Fibroblast of mammary gland (primary cell): ENCODE results near the gene CSNK1D.

ENCODE experiments used
- DNase-seq: peaks from one replicate; pipeline ENCODE4 v3.0.0-alpha.2; 2010; ENCODE audit warnings: low read depth
- H3K4me3 ChIP-seq: 2 replicates; pipeline ENCODE4 v1.5.1; 2011; ENCODE audit warnings: low read depth, mild to moderate bottlenecking, low read length, moderate library complexity; ENCODE audit not compliant: control insufficient read depth
- CTCF ChIP-seq: conservative IDR thresholded peaks from 2 replicates; pipeline ENCODE4 v1.5.1; 2011; ENCODE audit warnings: low read depth, low read length, inconsistent platforms; ENCODE audit not compliant: control insufficient read depth, insufficient read depth

The CSNK1D gene

DNA sequence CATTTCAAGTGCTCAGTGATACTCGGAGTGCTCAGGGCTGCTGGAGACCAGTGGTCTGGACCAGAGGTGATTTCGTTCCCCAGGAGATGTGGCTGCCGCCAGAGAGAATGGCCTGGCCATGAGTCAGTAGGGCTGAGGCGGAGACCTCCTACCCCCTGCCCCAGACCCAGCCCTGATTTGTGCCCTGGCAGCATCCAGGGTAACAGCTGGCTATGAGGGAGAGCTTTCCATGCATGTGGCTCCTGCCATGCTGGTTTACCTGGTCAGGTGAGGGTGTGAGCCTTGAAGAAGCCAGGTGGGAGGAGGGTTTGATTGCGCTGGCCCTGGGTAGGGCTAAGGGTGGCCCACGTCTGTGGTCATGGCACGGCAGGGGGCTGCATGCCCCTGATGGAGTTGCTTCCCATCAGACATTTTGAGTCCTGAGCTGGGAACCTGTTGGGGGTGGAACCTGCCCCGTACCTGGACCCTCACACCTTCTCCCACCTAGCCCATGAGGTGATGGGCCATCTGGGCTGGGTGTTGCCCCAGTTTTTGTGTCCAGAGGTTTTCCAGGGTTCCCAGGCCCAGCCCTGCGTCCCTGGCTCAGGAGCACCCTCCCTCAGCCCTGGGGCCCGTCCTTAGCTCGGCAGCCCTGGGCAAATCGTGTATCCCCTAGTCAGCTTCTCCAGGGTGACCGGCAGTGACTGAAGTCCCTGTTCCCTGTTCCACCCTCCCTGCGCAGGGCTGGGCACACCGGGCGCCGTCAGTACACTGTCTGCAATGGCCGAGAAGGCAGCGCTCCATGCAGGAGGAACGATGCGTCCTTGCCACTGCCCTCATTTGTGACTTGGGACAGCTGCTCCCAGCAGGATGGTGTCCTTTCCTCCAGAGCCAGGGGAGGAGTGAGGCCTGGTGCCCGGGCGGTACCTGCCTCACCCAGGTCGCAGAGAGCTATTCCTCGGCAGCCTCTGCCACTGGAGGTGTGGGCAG is 9.0 kb upstream of the CSNK1D start:
- DNase-seq: no peak
- no peak for TF ChIP-seq CTCF
- no peak overlapping the region for H3K4me3 ChIP-seq

- DNase-seq: peak; percentile 58
- TF ChIP-seq CTCF: no peak
- H3K4me3 ChIP-seq: no peak overlapping the region
Observed at GRCh38 chr17:82281502-82282238, 8.2 kb upstream of the CSNK1D start.

DNA sequence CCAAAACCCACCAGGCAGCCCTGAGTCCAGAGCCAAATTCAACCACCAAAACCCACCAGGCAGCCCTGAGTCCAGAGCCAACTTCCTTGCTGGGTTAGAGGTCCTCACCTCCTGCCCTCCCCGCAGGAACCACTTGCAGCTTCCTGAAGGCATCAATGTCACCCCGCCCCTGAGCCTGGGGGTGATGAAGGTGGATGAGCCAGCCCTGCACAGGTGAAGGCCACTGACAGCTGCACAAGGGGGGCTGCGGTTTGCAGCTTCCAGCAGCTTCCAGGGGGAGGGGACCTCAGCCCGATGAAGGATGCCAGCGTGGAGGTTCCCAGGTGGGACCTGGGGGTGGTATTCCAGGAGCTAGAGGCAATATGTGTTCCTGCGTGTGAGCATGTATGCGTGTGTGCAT is 7.6 kb upstream of the CSNK1D start:
- DNase-seq: no peak
- no peak for TF ChIP-seq CTCF
- no peak overlapping the region for H3K4me3 ChIP-seq

DNA sequence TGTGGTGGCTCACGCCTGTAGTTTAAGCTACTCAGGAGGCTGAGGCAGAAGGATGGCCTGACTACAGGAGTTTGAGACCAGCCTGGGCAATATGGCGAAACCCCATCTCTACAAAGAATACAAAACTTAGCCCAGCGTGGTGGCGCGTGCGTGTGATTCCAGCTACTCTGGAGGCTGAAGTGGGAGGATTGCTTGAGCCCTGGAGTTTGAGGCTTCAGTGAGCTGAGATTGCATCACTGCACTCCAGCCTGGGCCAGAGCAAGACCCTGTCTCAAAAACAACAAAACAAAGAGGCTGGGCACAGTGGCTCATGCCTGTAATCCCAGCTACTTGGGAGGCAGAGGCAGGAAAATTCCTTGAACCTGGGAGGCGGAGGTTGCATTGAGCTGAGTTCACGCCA is 7.0 kb upstream of the CSNK1D start:
- no peak for TF ChIP-seq CTCF
- no peak for DNase-seq
- no peak overlapping the region for H3K4me3 ChIP-seq

GRCh38 chr17:82278786-82279391 is 5.4 kb upstream of the CSNK1D start:
- no peak for TF ChIP-seq CTCF
- no peak for DNase-seq
- H3K4me3 ChIP-seq: no peak overlapping the region

DNA sequence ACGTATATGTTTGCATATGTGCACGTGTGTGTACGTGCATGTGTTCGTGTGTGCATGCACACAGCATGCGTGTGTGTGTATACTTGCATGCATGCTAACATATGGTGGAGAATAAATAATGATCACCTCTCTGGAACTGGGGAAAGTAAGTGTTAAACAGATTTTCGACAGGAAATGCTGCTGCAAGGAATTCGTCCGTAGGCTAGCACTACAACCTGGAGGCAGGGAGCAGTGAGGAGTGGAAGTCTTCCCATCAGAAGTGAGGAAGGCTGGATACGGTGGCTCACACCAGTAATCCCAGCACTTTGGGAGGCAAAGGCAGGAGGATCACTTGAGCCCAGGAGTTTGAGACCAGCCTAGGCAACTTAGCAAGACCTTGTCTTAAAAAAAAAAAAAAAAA is 4.8 kb upstream of the CSNK1D start:
- TF ChIP-seq CTCF: no peak
- no peak overlapping the region for H3K4me3 ChIP-seq
- no peak for DNase-seq
